Measurements from ENCODE around the gene DNAJA3.

- TF ChIP-seq EZH2 (IDR thresholded peaks at IDR 0.05; ENCODE audit: insufficient read depth, poor library complexity, severe bottlenecking) (no peak), EZH2phosphoT487 (IDR thresholded peaks at IDR 0.05; ENCODE audit: insufficient read depth, low read depth) (no peak)
These were observed at the start of gene DNAJA3 for GRCh38 chr16:4425378-4426020.
